NOMO-1 treated with DMSO at 0.1 percent for 48 hours (cell line): ENCODE data around the gene PANX1.
A peak's percentile ranks its signal among the peaks of the same experiment; 100 is the strongest.
"Not testable (repeated sequence)": the region's sequence is repeated elsewhere in the genome, so short reads cannot be mapped to it uniquely, and the experiment has no call there.

Experiments
- DNase-seq: peaks from one replicate; lab custom pipeline; 2025; ENCODE audit not compliant: unreplicated experiment; lab: John Stamatoyannopoulos, UW

The PANX1 gene

GRCh38 chr11:94148189-94148588 is 19.5 kb downstream of the PANX1 start:
- DNase-seq = no peak

- no peak for DNase-seq
Observed at GRCh38 chr11:94149431-94150017, 20.9 kb downstream of the PANX1 start.

- DNase-seq = no peak
Observed at GRCh38 chr11:94150056-94150455, 21.4 kb downstream of the PANX1 start.

GRCh38 chr11:94150704-94151685 is 22.4 kb downstream of the PANX1 start:
- DNase-seq = peak; percentile 60

GRCh38 chr11:94151903-94152677 is 23.4 kb downstream of the PANX1 start:
- DNase-seq = peak; percentile 15

GRCh38 chr11:94152678-94153065 is 24.0 kb downstream of the PANX1 start:
- DNase-seq = no peak

- no peak for DNase-seq
Observed at GRCh38 chr11:94153320-94153719, 24.7 kb downstream of the PANX1 start.

- DNase-seq = no peak
Observed at GRCh38 chr11:94154095-94154856, 25.6 kb downstream of the PANX1 start.

- not testable (repeated sequence) for DNase-seq
Observed at GRCh38 chr11:94157339-94157738, 28.7 kb downstream of the PANX1 start.

GRCh38 chr11:94168882-94169281 is 40.2 kb downstream of the PANX1 start:
- no peak for DNase-seq

- DNase-seq = no peak
Observed at GRCh38 chr11:94169516-94169915, 40.9 kb downstream of the PANX1 start.

GRCh38 chr11:94169930-94170545 is 41.4 kb downstream of the PANX1 start:
- DNase-seq = no peak

GRCh38 chr11:94170953-94171352 is 42.3 kb downstream of the PANX1 start:
- DNase-seq = no peak

- peak; percentile 17 for DNase-seq
Observed at GRCh38 chr11:94171693-94172440, 43.2 kb downstream of the PANX1 start.

- DNase-seq = no peak
Observed at GRCh38 chr11:94175535-94175934, 46.9 kb downstream of the PANX1 start.

- no peak for DNase-seq
Observed at GRCh38 chr11:94178331-94178730, 49.7 kb downstream of the PANX1 start.

GRCh38 chr11:94179696-94180095 is 51.1 kb downstream of the PANX1 start:
- DNase-seq = no peak

- DNase-seq = no peak
Observed at GRCh38 chr11:94181526-94181925, 52.9 kb downstream of the PANX1 start.

- no peak for DNase-seq
Observed at GRCh38 chr11:94181943-94182342, 53.3 kb downstream of the PANX1 start.
